Loucy (cell line): ENCODE measurements around the gene PCED1B.
A peak's percentile ranks its signal among the peaks of the same experiment; 100 is the strongest.

Experiments used
- H2AFZ ChIP-seq: fragments of 200-600 bp; sonication (generic); 2 replicates; pipeline ENCODE4 v1.6.0; 2016; ENCODE audit warnings: antibody characterized with exemption, mild to moderate bottlenecking, low read length, moderate library complexity
- H3F3A ChIP-seq: fragments of 200-600 bp; 2 replicates; pipeline ENCODE4 v1.6.0; 2016; ENCODE audit warnings: antibody characterized with exemption, low read depth, mild to moderate bottlenecking
- H3K27me3 ChIP-seq: fragments of 200-600 bp; sonication (generic); 2 replicates; pipeline ENCODE4 v1.6.1; 2014; ENCODE audit warnings: low read length, mild to moderate bottlenecking; ENCODE audit not compliant: insufficient read depth, poor library complexity, severe bottlenecking
- H3K36me3 ChIP-seq: fragments of 200-600 bp; sonication (generic); 2 replicates; pipeline ENCODE4 v1.6.1; 2016; ENCODE audit warnings: low read length; ENCODE audit not compliant: insufficient read depth
- H3K4me1 ChIP-seq: fragments of 200-600 bp; sonication (generic); 2 replicates; pipeline ENCODE4 v1.5.1; 2014; ENCODE audit warnings: low read length, mild to moderate bottlenecking; ENCODE audit not compliant: insufficient read depth, poor library complexity, severe bottlenecking
- H3K4me2 ChIP-seq: fragments of 200-600 bp; sonication (generic); 2 replicates; pipeline ENCODE4 v1.6.0; 2014; ENCODE audit warnings: antibody characterized with exemption, low read length, low read depth, mild to moderate bottlenecking; ENCODE audit not compliant: poor library complexity, severe bottlenecking
- H3K4me3 ChIP-seq: fragments of 200-600 bp; sonication (generic); 2 replicates; pipeline ENCODE4 v1.5.1; 2014; ENCODE audit warnings: low read length, mild to moderate bottlenecking, mixed read lengths; ENCODE audit not compliant: poor library complexity, severe bottlenecking
- H3K79me2 ChIP-seq: fragments of 200-600 bp; sonication (generic); 2 replicates; pipeline ENCODE4 v1.6.1; 2014; ENCODE audit warnings: low read length; ENCODE audit not compliant: insufficient read depth
- H3K9ac ChIP-seq: fragments of 200-600 bp; sonication (generic); 2 replicates; pipeline ENCODE4 v1.6.0; 2014; ENCODE audit warnings: mild to moderate bottlenecking, low read depth, low read length, moderate library complexity; ENCODE audit not compliant: poor library complexity, severe bottlenecking
- H3K9me2 ChIP-seq: fragments of 200-600 bp; sonication (generic); replicated peaks from 2 replicates; pipeline ENCODE4 v1.6.1; 2016; ENCODE audit warnings: low read depth, low read length, mixed read lengths
- H3K9me3 ChIP-seq: fragments of 200-600 bp; sonication (generic); 2 replicates; pipeline ENCODE4 v1.6.1; 2014; ENCODE audit warnings: mild to moderate bottlenecking, antibody characterized with exemption, low read length, low read depth; ENCODE audit not compliant: insufficient read depth
- H4K20me1 ChIP-seq: fragments of 200-600 bp; sonication (generic); 2 replicates; pipeline ENCODE4 v1.6.0; 2014; ENCODE audit warnings: antibody characterized with exemption, low read length, mild to moderate bottlenecking; ENCODE audit not compliant: insufficient read depth, poor library complexity, severe bottlenecking
- EZH2phosphoT487 ChIP-seq: fragments of 200-600 bp; IDR thresholded peaks from 2 replicates; pipeline ENCODE4 v1.6.1; 2018; ENCODE audit warnings: antibody characterized with exemption, mild to moderate bottlenecking, moderate library complexity, borderline replicate concordance
- TF ChIP-seq, protein P1 (sequence below): fragments of 200-600 bp; sonication (generic); conservative IDR thresholded peaks from 2 replicates; pipeline ENCODE4 v1.5.1; 2014; ENCODE audit warnings: mild to moderate bottlenecking, antibody characterized with exemption, low read length

Gene PCED1B

DNA sequence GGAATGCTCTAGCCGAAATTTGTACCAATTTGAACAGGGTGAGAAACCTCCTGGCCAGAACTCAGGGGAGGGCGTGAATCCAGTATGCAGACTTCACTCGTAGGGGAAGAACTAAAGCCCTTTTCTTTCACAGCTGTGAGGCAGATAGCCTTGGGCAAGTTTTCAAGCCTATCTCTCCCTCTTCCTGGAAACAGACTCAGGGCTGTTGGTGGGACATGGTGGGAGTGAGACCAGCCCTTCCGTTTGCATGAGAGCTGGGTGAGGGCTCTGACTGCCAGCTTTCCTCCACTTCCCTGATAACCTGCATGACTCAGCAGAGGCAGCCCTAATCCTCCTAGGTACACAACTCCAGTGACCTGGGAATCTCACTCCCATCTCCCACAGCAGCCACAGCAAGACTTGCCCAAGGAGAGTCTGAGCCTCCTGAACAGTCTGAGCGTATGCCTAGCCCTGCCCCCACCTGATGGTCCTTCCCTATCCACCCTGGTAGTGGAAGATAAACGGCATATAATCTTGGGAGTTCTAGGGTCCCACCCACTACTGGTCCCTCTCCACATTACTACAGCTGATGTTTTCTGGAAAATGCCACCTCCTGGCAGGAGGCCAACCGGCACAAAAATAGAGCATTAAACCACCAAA is 170.4 kb downstream of the PCED1B start:
- Histone ChIP-seq H3K36me3 (no peaks in the 10 kb centered on the region), H4K20me1 (no peaks in the 10 kb centered on the region), H3K79me2 (no peaks in the 10 kb centered on the region), H2AFZ (no peak overlapping the region), H3K4me1 (no peaks in the 10 kb centered on the region), H3K27me3 (no peaks in the 10 kb centered on the region), H3K9me2 (no peaks in the 10 kb centered on the region), H3K4me3 (no peak overlapping the region), H3F3A (no peaks in the 10 kb centered on the region), H3K4me2 (no peak overlapping the region), H3K9ac (no peak overlapping the region), H3K9me3 (0 out of 2 replicates have a peak, but pooled peaks cover 3% of the 10 kb centered on the region)
- no peak for TF ChIP-seq EZH2phosphoT487
- TF ChIP-seq, protein P1, sequence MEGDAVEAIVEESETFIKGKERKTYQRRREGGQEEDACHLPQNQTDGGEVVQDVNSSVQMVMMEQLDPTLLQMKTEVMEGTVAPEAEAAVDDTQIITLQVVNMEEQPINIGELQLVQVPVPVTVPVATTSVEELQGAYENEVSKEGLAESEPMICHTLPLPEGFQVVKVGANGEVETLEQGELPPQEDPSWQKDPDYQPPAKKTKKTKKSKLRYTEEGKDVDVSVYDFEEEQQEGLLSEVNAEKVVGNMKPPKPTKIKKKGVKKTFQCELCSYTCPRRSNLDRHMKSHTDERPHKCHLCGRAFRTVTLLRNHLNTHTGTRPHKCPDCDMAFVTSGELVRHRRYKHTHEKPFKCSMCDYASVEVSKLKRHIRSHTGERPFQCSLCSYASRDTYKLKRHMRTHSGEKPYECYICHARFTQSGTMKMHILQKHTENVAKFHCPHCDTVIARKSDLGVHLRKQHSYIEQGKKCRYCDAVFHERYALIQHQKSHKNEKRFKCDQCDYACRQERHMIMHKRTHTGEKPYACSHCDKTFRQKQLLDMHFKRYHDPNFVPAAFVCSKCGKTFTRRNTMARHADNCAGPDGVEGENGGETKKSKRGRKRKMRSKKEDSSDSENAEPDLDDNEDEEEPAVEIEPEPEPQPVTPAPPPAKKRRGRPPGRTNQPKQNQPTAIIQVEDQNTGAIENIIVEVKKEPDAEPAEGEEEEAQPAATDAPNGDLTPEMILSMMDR: no peak

DNA sequence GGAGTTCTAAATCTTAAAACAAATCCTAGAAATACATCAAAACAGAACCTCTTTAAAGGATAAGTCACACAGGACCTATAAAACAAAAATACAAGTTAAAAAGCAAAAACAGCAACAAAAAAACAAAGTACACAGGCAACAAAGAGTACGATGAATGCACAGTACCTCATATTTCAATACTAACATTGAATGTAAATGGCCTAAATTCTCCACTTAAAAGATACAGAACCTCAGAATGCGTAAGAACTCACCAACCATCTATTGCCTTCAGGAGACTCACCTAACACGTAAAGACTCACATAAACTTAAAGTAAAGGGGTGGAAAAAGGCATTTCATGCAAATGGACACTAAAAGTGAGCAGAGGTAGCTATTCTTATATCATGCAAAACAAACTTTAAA is 172.5 kb downstream of the PCED1B start:
- H3F3A ChIP-seq: no peaks in the 10 kb centered on the region
- no peak overlapping the region for H2AFZ ChIP-seq
- H3K36me3 ChIP-seq: no peaks in the 10 kb centered on the region
- no peak overlapping the region for H3K9ac ChIP-seq
- no peak overlapping the region for H3K4me3 ChIP-seq
- H3K4me2 ChIP-seq: no peak overlapping the region
- H3K27me3 ChIP-seq: no peaks in the 10 kb centered on the region
- no peaks in the 10 kb centered on the region for H3K9me2 ChIP-seq
- H3K9me3 ChIP-seq: 0 out of 2 replicates have a peak, but pooled peaks cover 3% of the 10 kb centered on the region
- TF ChIP-seq, protein P1: no peak
- no peak for TF ChIP-seq EZH2phosphoT487
- no peaks in the 10 kb centered on the region for H3K4me1 ChIP-seq
- no peaks in the 10 kb centered on the region for H4K20me1 ChIP-seq
- H3K79me2 ChIP-seq: no peaks in the 10 kb centered on the region

- Histone ChIP-seq H3K4me3 (peak overlapping the region; percentile 49), H4K20me1 (no peaks in the 10 kb centered on the region), H3F3A (0 out of 2 replicates have a peak, but pooled peaks cover 6% of the 10 kb centered on the region), H3K4me1 (peaks cover 40% of the 10 kb centered on the region), H2AFZ (peak overlapping the region; percentile 41; the same call in 1 of the 2 replicates), H3K4me2 (peak overlapping the region; percentile 66), H3K27me3 (no peaks in the 10 kb centered on the region), H3K9ac (peak overlapping the region; percentile 25), H3K79me2 (no peaks in the 10 kb centered on the region), H3K36me3 (no peaks in the 10 kb centered on the region), H3K9me3 (no peaks in the 10 kb centered on the region), H3K9me2 (no peaks in the 10 kb centered on the region)
- TF ChIP-seq, protein P1: no peak
- no peak for TF ChIP-seq EZH2phosphoT487
These were observed 185.5 kb downstream of the PCED1B start for GRCh38 chr12:47264951-47265350.
